ENCODE results near the gene IL18RAP.
A peak's percentile ranks its signal among the peaks of the same experiment; 100 is the strongest.

The IL18RAP gene

GRCh38 chr2:102463160-102463559 is 40.2 kb downstream of the IL18RAP start:
- H3K14ac ChIP-seq (ENCODE audit: low read length), result no peak overlapping the region
- peaks cover 0 to 5% of the 10 kb centered on the region in 2 donors for H3K9me3 ChIP-seq (replicated peaks in 1 of 2; ENCODE audit: control insufficient read depth in 2 of 2, insufficient read depth in 1 of 2, low read depth in 1 of 2, low read length in 2 of 2)
- WGBS, 2 donors (ENCODE audit: extremely low coverage in 2 of 2, insufficient read length in 2 of 2, insufficient replicate concordance in 1 of 2), result no CpG with 5 or more reads among the region's 5 CpGs
- H3K36me3 ChIP-seq (replicated peaks in 1 of 2; ENCODE audit: control insufficient read depth in 2 of 2, insufficient read depth in 2 of 2, low read length in 2 of 2), result no peaks in the 10 kb centered on the region
- H3K79me1 ChIP-seq (ENCODE audit: low read depth, low read length), result no peaks in the 10 kb centered on the region
- no peak overlapping the region for H3K4me2 ChIP-seq (ENCODE audit: insufficient read depth, low read length, poor library complexity, severe bottlenecking)
- no peak overlapping the region for H2BK5ac ChIP-seq (ENCODE audit: low read length)
- no peaks in the 10 kb centered on the region for H3K4me1 ChIP-seq (ENCODE audit: control insufficient read depth in 2 of 2, insufficient read depth in 1 of 2, low read depth in 1 of 2, low read length in 2 of 2)
- no peak overlapping the region for H2AFZ ChIP-seq (ENCODE audit: low read length)
- no peak for DNase-seq (ENCODE audit: low spot score)
- H3K18ac ChIP-seq (ENCODE audit: low read length), result no peak overlapping the region
- no peak overlapping the region for H4K91ac ChIP-seq (ENCODE audit: low read depth, low read length, poor library complexity)
- no peak overlapping the region for H2AK5ac ChIP-seq (ENCODE audit: low read depth, low read length)
- no peak overlapping the region for H3K23ac ChIP-seq (ENCODE audit: low read depth, low read length, poor library complexity)
- H2BK120ac ChIP-seq (ENCODE audit: low read depth, low read length), result no peak overlapping the region
- no peak overlapping the region for H2BK12ac ChIP-seq (ENCODE audit: low read length)
- H4K8ac ChIP-seq (ENCODE audit: low read depth, low read length), result no peak overlapping the region
- H3K4ac ChIP-seq (ENCODE audit: low read length), result no peak overlapping the region
- H3K4me3 ChIP-seq (ENCODE audit: low read length in 2 of 2), result no peak overlapping the region
- no peak overlapping the region for H3K27ac ChIP-seq (replicated peaks; ENCODE audit: low read length)
- no peak overlapping the region for H2BK15ac ChIP-seq (ENCODE audit: low read length)
- H3K9ac ChIP-seq (ENCODE audit: low read depth, low read length, poor library complexity), result no peak overlapping the region
- H3K27me3 ChIP-seq (ENCODE audit: control insufficient read depth in 3 of 3, insufficient read depth in 3 of 3, low read depth in 1 of 3, low read length in 3 of 3), result no peaks in the 10 kb centered on the region

GRCh38 chr2:102470168-102470567 is 47.2 kb downstream of the IL18RAP start:
- DNase-seq (ENCODE audit: low spot score), result no peak
- no peak overlapping the region for H3K4ac ChIP-seq (ENCODE audit: low read length)
- no peak overlapping the region for H3K4me3 ChIP-seq (ENCODE audit: low read length in 2 of 2)

GRCh38 chr2:102473020-102473419 is 50.1 kb downstream of the IL18RAP start, which contains the start of gene SLC9A4:
TSS of gene SLC9A4 (plus strand) at chr2:102473226. CDS start at chr2:102473760, 534 bp downstream.
- H3K27me3 ChIP-seq (ENCODE audit: control insufficient read depth in 3 of 3, insufficient read depth in 3 of 3, low read depth in 1 of 3, low read length in 3 of 3), result no peaks in the 10 kb centered on the region

More at GRCh38 chr2:102470168-102470567, 47.2 kb downstream of the IL18RAP start:
- Histone ChIP-seq H2BK120ac (ENCODE audit: low read depth, low read length) (no peak overlapping the region), H2BK12ac (ENCODE audit: low read length) (no peak overlapping the region), H3K9ac (ENCODE audit: low read depth, low read length, poor library complexity) (no peak overlapping the region), H2AFZ (ENCODE audit: low read length) (no peak overlapping the region), H3K4me2 (ENCODE audit: insufficient read depth, low read length, poor library complexity, severe bottlenecking) (no peak overlapping the region), H3K79me1 (ENCODE audit: low read depth, low read length) (no peaks in the 10 kb centered on the region), H3K18ac (ENCODE audit: low read length) (no peak overlapping the region), H3K14ac (ENCODE audit: low read length) (no peak overlapping the region), H2BK15ac (ENCODE audit: low read length) (no peak overlapping the region), H3K4me1 (ENCODE audit: control insufficient read depth in 2 of 2, insufficient read depth in 1 of 2, low read depth in 1 of 2, low read length in 2 of 2) (no peaks in the 10 kb centered on the region), H4K91ac (ENCODE audit: low read depth, low read length, poor library complexity) (no peak overlapping the region), H3K23ac (ENCODE audit: low read depth, low read length, poor library complexity) (no peak overlapping the region), H2BK5ac (ENCODE audit: low read length) (no peak overlapping the region), H3K9me3 (replicated peaks in 1 of 2; ENCODE audit: control insufficient read depth in 2 of 2, insufficient read depth in 1 of 2, low read depth in 1 of 2, low read length in 2 of 2) (peaks cover 0 to 5% of the 10 kb centered on the region in 2 donors), H4K8ac (ENCODE audit: low read depth, low read length) (no peak overlapping the region), H3K27ac (replicated peaks; ENCODE audit: low read length) (no peak overlapping the region), H3K27me3 (ENCODE audit: control insufficient read depth in 3 of 3, insufficient read depth in 3 of 3, low read depth in 1 of 3, low read length in 3 of 3) (no peaks in the 10 kb centered on the region), H2AK5ac (ENCODE audit: low read depth, low read length) (no peak overlapping the region), H3K36me3 (replicated peaks in 1 of 2; ENCODE audit: control insufficient read depth in 2 of 2, insufficient read depth in 2 of 2, low read length in 2 of 2) (no peaks in the 10 kb centered on the region)
- no CpG with 5 or more reads among the region's 1 CpG for WGBS, 2 donors (ENCODE audit: extremely low coverage in 2 of 2, insufficient read length in 2 of 2, insufficient replicate concordance in 1 of 2)

GRCh38 chr2:102473631-102474030 is 50.7 kb downstream of the IL18RAP start:
- Histone ChIP-seq H2BK15ac (ENCODE audit: low read length) (no peak overlapping the region), H2BK12ac (ENCODE audit: low read length) (no peak overlapping the region), H2AFZ (ENCODE audit: low read length) (no peak overlapping the region), H2AK5ac (ENCODE audit: low read depth, low read length) (no peak overlapping the region), H4K8ac (ENCODE audit: low read depth, low read length) (no peak overlapping the region), H2BK120ac (ENCODE audit: low read depth, low read length) (no peak overlapping the region), H3K4me1 (ENCODE audit: control insufficient read depth in 2 of 2, insufficient read depth in 1 of 2, low read depth in 1 of 2, low read length in 2 of 2) (no peaks in the 10 kb centered on the region), H4K91ac (ENCODE audit: low read depth, low read length, poor library complexity) (no peak overlapping the region), H3K27ac (replicated peaks; ENCODE audit: low read length) (no peak overlapping the region), H3K9me3 (replicated peaks in 1 of 2; ENCODE audit: control insufficient read depth in 2 of 2, insufficient read depth in 1 of 2, low read depth in 1 of 2, low read length in 2 of 2) (no peaks in the 10 kb centered on the region), H3K14ac (ENCODE audit: low read length) (no peak overlapping the region), H3K4me3 (ENCODE audit: low read length in 2 of 2) (no peak overlapping the region), H3K4me2 (ENCODE audit: insufficient read depth, low read length, poor library complexity, severe bottlenecking) (no peak overlapping the region), H3K9ac (ENCODE audit: low read depth, low read length, poor library complexity) (no peak overlapping the region), H3K23ac (ENCODE audit: low read depth, low read length, poor library complexity) (no peak overlapping the region), H3K4ac (ENCODE audit: low read length) (no peak overlapping the region), H3K36me3 (replicated peaks in 1 of 2; ENCODE audit: control insufficient read depth in 2 of 2, insufficient read depth in 2 of 2, low read length in 2 of 2) (no peaks in the 10 kb centered on the region), H2BK5ac (ENCODE audit: low read length) (no peak overlapping the region), H3K79me1 (ENCODE audit: low read depth, low read length) (no peaks in the 10 kb centered on the region), H3K27me3 (ENCODE audit: control insufficient read depth in 3 of 3, insufficient read depth in 3 of 3, low read depth in 1 of 3, low read length in 3 of 3) (no peaks in the 10 kb centered on the region), H3K18ac (ENCODE audit: low read length) (no peak overlapping the region)
- no peak for DNase-seq (ENCODE audit: low spot score)
- WGBS, 2 donors (ENCODE audit: extremely low coverage in 2 of 2, insufficient read length in 2 of 2, insufficient replicate concordance in 1 of 2), result no CpG with 5 or more reads among the region's 3 CpGs

More at GRCh38 chr2:102473020-102473419, 50.1 kb downstream of the IL18RAP start, which contains the start of gene SLC9A4:
- Histone ChIP-seq H3K79me1 (ENCODE audit: low read depth, low read length) (no peaks in the 10 kb centered on the region), H4K8ac (ENCODE audit: low read depth, low read length) (no peak within 1 kb of the TSS), H4K91ac (ENCODE audit: low read depth, low read length, poor library complexity) (no peak within 1 kb of the TSS), H2AK5ac (ENCODE audit: low read depth, low read length) (no peak within 1 kb of the TSS), H3K9ac (ENCODE audit: low read depth, low read length, poor library complexity) (no peak within 1 kb of the TSS), H2AFZ (ENCODE audit: low read length) (no peak within 1 kb of the TSS), H3K14ac (ENCODE audit: low read length) (no peak within 1 kb of the TSS), H2BK5ac (ENCODE audit: low read length) (no peak within 1 kb of the TSS), H3K4me3 (ENCODE audit: low read length in 2 of 2) (no peak within 1 kb of the TSS), H3K4me1 (ENCODE audit: control insufficient read depth in 2 of 2, insufficient read depth in 1 of 2, low read depth in 1 of 2, low read length in 2 of 2) (no peaks in the 10 kb centered on the region), H3K4ac (ENCODE audit: low read length) (no peak within 1 kb of the TSS), H2BK12ac (ENCODE audit: low read length) (no peak within 1 kb of the TSS), H2BK15ac (ENCODE audit: low read length) (no peak within 1 kb of the TSS), H3K23ac (ENCODE audit: low read depth, low read length, poor library complexity) (no peak within 1 kb of the TSS), H3K36me3 (replicated peaks in 1 of 2; ENCODE audit: control insufficient read depth in 2 of 2, insufficient read depth in 2 of 2, low read length in 2 of 2) (no peaks in the 10 kb centered on the region), H2BK120ac (ENCODE audit: low read depth, low read length) (no peak within 1 kb of the TSS), H3K18ac (ENCODE audit: low read length) (no peak within 1 kb of the TSS), H3K27ac (replicated peaks; ENCODE audit: low read length) (no peak within 1 kb of the TSS), H3K9me3 (replicated peaks in 1 of 2; ENCODE audit: control insufficient read depth in 2 of 2, insufficient read depth in 1 of 2, low read depth in 1 of 2, low read length in 2 of 2) (no peaks in the 10 kb centered on the region), H3K4me2 (ENCODE audit: insufficient read depth, low read length, poor library complexity, severe bottlenecking) (no peak within 1 kb of the TSS)
- no CpG with 5 or more reads among the region's 3 CpGs for WGBS, 2 donors (ENCODE audit: extremely low coverage in 2 of 2, insufficient read length in 2 of 2, insufficient replicate concordance in 1 of 2)
- DNase-seq (ENCODE audit: low spot score), result peak; percentile 30

All from neuronal stem cell (in vitro differentiated cells).